Thyroid gland (tissue), 4 donors: ENCODE measurements around the gene LRBA. TPM values are rescaled to one million over a fixed set of nuclear protein-coding genes. Genes with fewer than 3 reads are reported as not detected.

ENCODE experiments used
- DNase-seq, 2 donors: peaks; one replicate each; pipeline ENCODE4 v3.0.0-alpha.2; 2019
- H3K27ac ChIP-seq, 3 donors: fragments of 200-600 bp; sonication (generic); 1 replicate in 2 of 3; 2 replicates in 1 of 3; pipeline ENCODE4 v1.5.1; 2016 to 2019; ENCODE audit warnings: mild to moderate bottlenecking in 1 of 3, moderate library complexity in 1 of 3
- H3K27me3 ChIP-seq: fragments of 200-600 bp; sonication (generic); one replicate; pipeline ENCODE4 v1.5.1; 2019
- H3K36me3 ChIP-seq, 2 donors: fragments of 200-600 bp; sonication (generic); one replicate each; pipeline ENCODE4 v1.5.1; 2016 to 2019
- H3K4me1 ChIP-seq, 2 donors: fragments of 200-600 bp; sonication (generic); one replicate each; pipeline ENCODE4 v1.5.1; 2017 to 2019
- H3K4me3 ChIP-seq, 3 donors: fragments of 200-600 bp; sonication (generic); replicated peaks in 1 of 3; 1 replicate in 2 of 3; 2 replicates in 1 of 3; pipeline ENCODE4 v1.5.1; 2016; ENCODE audit warnings: mild to moderate bottlenecking in 1 of 3
- H3K9me3 ChIP-seq: fragments of 200-600 bp; sonication (generic); one replicate; pipeline ENCODE4 v1.5.1; 2017
- CTCF ChIP-seq, 6 experiments: fragments of 200-600 bp in 3 of 6; fragments of 450-650 bp in 3 of 6; sonication (generic) in 3 of 6; IDR thresholded peaks; one replicate each; pipeline ENCODE4 v1.5.1; 2016 to 2019; ENCODE audit warnings: antibody characterized with exemption in 6 of 6, mild to moderate bottlenecking in 2 of 6, inconsistent platforms in 1 of 6, moderate library complexity in 1 of 6
- POLR2A ChIP-seq, 2 donors: fragments of 450-650 bp; IDR thresholded peaks; one replicate each; pipeline ENCODE4 v1.6.1; 2017; ENCODE audit warnings: antibody characterized with exemption in 2 of 2, mild to moderate bottlenecking in 2 of 2, moderate library complexity in 1 of 2
- WGBS, 2 donors: methylation state at CpG; one replicate each; pipeline ENCODE4 v1.1.5; 2017; 5-methylcytosine and 5-hydroxymethylcytosine counted together
- intact Hi-C: fragments of 100-400 bp; cut with DNase I; formaldehyde crosslinking; loops from one replicate; pipeline ENCODE4 v1.15.1; 2023
- total RNA-seq, 4 donors: library from RNA; depleted of rRNA; stranded (reverse); fragments of >200 nt; gene quantifications; one replicate each; pipeline ENCODE4 v1.2.3, GENCODE V29; 2016

Gene LRBA
- total RNA-seq, 4 donors from 2014 or later: 98.9 to 127 (median 113) TPM

GRCh38 chr4:150725957-150726523 lies 289.0 kb downstream of the LRBA start:
- 72 to 73% methylated on average over 4 of the region's 4 CpGs for WGBS, 2 donors

GRCh38 chr4:150723727-150724411 lies 291.2 kb downstream of the LRBA start:
- no peak overlapping the region for H3K4me3 ChIP-seq
- H3K27ac ChIP-seq: peak overlapping the region in 1 of 3 donors; percentile 57
- H3K4me1 ChIP-seq: peaks cover 11 to 12% of the 10 kb centered on the region in 2 donors
- no peaks in the 10 kb centered on the region for H3K9me3 ChIP-seq
- no peaks in the 10 kb centered on the region for H3K36me3 ChIP-seq
- H3K27me3 ChIP-seq: no peaks in the 10 kb centered on the region
- TF ChIP-seq POLR2A (IDR thresholded peaks at IDR 0.05): no peak
- TF ChIP-seq CTCF (IDR thresholded peaks at IDR 0.05): no peak
- intact Hi-C loops: no loop called here
- 89 to 90% methylated on average over 5 of the region's 5 CpGs for WGBS, 2 donors
- DNase-seq: no peak

More at GRCh38 chr4:150725957-150726523, 289.0 kb downstream of the LRBA start:
- DNase-seq: no peak
- H3K9me3 ChIP-seq: no peaks in the 10 kb centered on the region
- no peaks in the 10 kb centered on the region for H3K27me3 ChIP-seq
- intact Hi-C loops: no loop called here
- TF ChIP-seq POLR2A (IDR thresholded peaks at IDR 0.05): no peak
- TF ChIP-seq CTCF (IDR thresholded peaks at IDR 0.05): no peak
- no peak overlapping the region for H3K27ac ChIP-seq
- no peak overlapping the region for H3K4me3 ChIP-seq
- peaks cover 11 to 12% of the 10 kb centered on the region in 2 donors for H3K4me1 ChIP-seq
- no peaks in the 10 kb centered on the region for H3K36me3 ChIP-seq

- peak; percentile 95 to 96 for DNase-seq
- Histone ChIP-seq H3K4me1 (peaks cover 11 to 12% of the 10 kb centered on the region in 2 donors), H3K36me3 (no peaks in the 10 kb centered on the region), H3K27ac (peak overlapping the region; percentile 50 to 57 (median 50)), H3K27me3 (no peaks in the 10 kb centered on the region), H3K9me3 (no peaks in the 10 kb centered on the region), H3K4me3 (no peak overlapping the region)
- 12 to 14% methylated on average over 6 of the region's 6 CpGs for WGBS, 2 donors
- intact Hi-C loops: no loop called here
- TF ChIP-seq POLR2A (IDR thresholded peaks at IDR 0.05) (no peak), CTCF (IDR thresholded peaks at IDR 0.05) (peak in 3 of 6 experiments; percentile 48 to 55 (median 55))
Observed at GRCh38 chr4:150722908-150723362, 292.1 kb downstream of the LRBA start.

- Histone ChIP-seq H3K4me3 (no peak overlapping the region), H3K27ac (no peak overlapping the region), H3K27me3 (no peaks in the 10 kb centered on the region), H3K9me3 (no peaks in the 10 kb centered on the region), H3K36me3 (no peaks in the 10 kb centered on the region), H3K4me1 (peaks cover 11 to 12% of the 10 kb centered on the region in 2 donors)
- TF ChIP-seq POLR2A (IDR thresholded peaks at IDR 0.05) (no peak), CTCF (IDR thresholded peaks at IDR 0.05) (no peak)
- no peak for DNase-seq
- 97% methylated on average over 2 of the region's 2 CpGs for WGBS, 2 donors
- intact Hi-C loops: no loop called here
Observed at GRCh38 chr4:150720973-150721518, 294.0 kb downstream of the LRBA start.

- no peak for DNase-seq
- Histone ChIP-seq H3K36me3 (no peaks in the 10 kb centered on the region), H3K4me3 (no peak overlapping the region), H3K4me1 (peaks cover 4 to 5% of the 10 kb centered on the region in 2 donors), H3K27me3 (no peaks in the 10 kb centered on the region), H3K9me3 (no peaks in the 10 kb centered on the region), H3K27ac (no peak overlapping the region)
- intact Hi-C loops: no loop called here
- WGBS, 2 donors: 93 to 95% methylated on average over 1 of the region's 1 CpG
- TF ChIP-seq POLR2A (IDR thresholded peaks at IDR 0.05): no peak
- no peak for TF ChIP-seq CTCF (IDR thresholded peaks at IDR 0.05)
Observed at GRCh38 chr4:150717952-150718351, 297.1 kb downstream of the LRBA start.
